Ishikawa (cell line): ENCODE data around the gene C14orf180.

ENCODE experiments used
- CEBPB ChIP-seq: IDR thresholded peaks from 2 replicates; pipeline ENCODE4 v1.6.1; 2012
- CREB1 ChIP-seq: IDR thresholded peaks from 2 replicates; pipeline ENCODE4 v1.6.1; 2012; ENCODE audit warnings: low read depth
- EGR1 ChIP-seq: IDR thresholded peaks from 2 replicates; pipeline ENCODE4 v1.6.1; 2012
- EP300 ChIP-seq: IDR thresholded peaks from 2 replicates; pipeline ENCODE4 v1.6.1; 2012; ENCODE audit warnings: borderline replicate concordance
- FOXM1 ChIP-seq: IDR thresholded peaks from 2 replicates; pipeline ENCODE4 v1.6.1; 2012; ENCODE audit warnings: low read depth, borderline replicate concordance
- NFIC ChIP-seq: IDR thresholded peaks from 2 replicates; pipeline ENCODE4 v1.6.1; 2012
- RAD21 ChIP-seq: IDR thresholded peaks from 2 replicates; pipeline ENCODE4 v1.6.1; 2012; ENCODE audit warnings: low read depth
- TAF1 ChIP-seq: IDR thresholded peaks from 2 replicates; pipeline ENCODE4 v1.6.1; 2012; ENCODE audit warnings: low read depth, mild to moderate bottlenecking
- TCF12 ChIP-seq: IDR thresholded peaks from 2 replicates; pipeline ENCODE4 v1.6.1; 2012; ENCODE audit warnings: low read depth
- TEAD4 ChIP-seq: IDR thresholded peaks from 2 replicates; pipeline ENCODE4 v1.6.1; 2012
- YY1 ChIP-seq: IDR thresholded peaks from 2 replicates; pipeline ENCODE4 v1.6.1; 2012; ENCODE audit warnings: low read depth
- ZBTB7A ChIP-seq: IDR thresholded peaks from 2 replicates; pipeline ENCODE4 v1.6.1; 2012; ENCODE audit warnings: low read depth
- TF ChIP-seq, protein P1 (sequence below): IDR thresholded peaks from 2 replicates; pipeline ENCODE4 v1.6.1; 2012
- TF ChIP-seq, protein P2 (sequence below): IDR thresholded peaks from 2 replicates; pipeline ENCODE4 v1.6.1; 2012; ENCODE audit warnings: low read depth, mild to moderate bottlenecking
- TF ChIP-seq, protein P3 (sequence below): IDR thresholded peaks from 2 replicates; pipeline ENCODE4 v1.6.1; 2012

Gene C14orf180

DNA sequence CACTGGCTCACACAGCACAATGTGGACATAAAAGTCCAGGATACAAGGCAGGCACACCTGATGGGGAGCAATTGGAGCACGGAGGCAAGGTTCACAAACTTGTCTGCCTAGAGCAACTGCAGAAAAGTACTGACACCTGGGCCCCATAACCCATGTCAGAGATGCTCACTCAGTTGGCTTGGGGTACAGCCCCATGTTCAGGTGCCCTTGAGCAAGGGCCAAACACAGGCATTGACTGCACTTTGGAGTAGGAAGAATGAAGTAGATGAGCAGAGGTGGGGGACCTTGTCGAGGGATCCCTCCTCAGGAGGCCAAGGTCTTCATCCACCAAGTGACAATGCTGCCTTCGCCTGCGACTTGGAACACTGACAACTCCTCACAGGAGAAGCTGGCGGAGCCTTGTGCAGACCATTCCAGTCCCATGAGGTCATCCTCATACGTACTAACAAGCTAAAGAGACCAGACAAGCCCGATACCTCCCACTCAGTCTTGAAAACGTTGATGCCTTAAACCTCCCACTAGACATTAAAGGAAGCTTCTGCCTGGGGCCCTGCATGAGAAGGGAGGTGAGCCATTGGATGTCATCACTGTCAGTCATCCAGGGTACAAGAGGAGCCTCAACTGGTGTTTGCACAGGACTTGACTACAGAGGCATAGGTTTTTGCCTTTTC is 42.5 kb upstream of the C14orf180 start:
- TF ChIP-seq, protein P1, sequence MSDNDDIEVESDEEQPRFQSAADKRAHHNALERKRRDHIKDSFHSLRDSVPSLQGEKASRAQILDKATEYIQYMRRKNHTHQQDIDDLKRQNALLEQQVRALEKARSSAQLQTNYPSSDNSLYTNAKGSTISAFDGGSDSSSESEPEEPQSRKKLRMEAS: no peak
- TF ChIP-seq YY1 (no peak), TAF1 (no peak), ZBTB7A (no peak), NFIC (no peak; the same call in 1 of the 2 replicates), CEBPB (no peak), FOXM1 (no peak)

DNA sequence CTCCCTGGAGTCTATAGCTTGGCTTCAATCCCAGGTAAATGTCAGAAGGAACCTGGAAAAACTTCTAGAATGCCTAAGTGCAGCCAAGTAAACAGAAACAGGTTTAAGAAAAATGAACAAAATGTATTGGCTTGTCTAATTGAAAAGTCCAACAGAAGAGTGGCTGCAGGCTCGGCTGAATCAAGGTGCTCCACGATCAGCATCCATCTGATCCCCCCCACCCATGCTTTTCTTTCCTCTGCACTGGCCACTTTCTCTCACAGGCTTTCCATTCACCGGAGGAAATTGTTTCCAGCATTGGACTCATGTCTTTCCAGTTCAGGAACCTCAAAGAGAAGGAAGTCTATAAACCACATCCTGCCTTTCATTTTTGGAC is 42.0 kb upstream of the C14orf180 start:
- no peak for TF ChIP-seq CREB1
- no peak for TF ChIP-seq FOXM1
- no peak for TF ChIP-seq YY1
- TF ChIP-seq TAF1: no peak
- TF ChIP-seq, protein P2, sequence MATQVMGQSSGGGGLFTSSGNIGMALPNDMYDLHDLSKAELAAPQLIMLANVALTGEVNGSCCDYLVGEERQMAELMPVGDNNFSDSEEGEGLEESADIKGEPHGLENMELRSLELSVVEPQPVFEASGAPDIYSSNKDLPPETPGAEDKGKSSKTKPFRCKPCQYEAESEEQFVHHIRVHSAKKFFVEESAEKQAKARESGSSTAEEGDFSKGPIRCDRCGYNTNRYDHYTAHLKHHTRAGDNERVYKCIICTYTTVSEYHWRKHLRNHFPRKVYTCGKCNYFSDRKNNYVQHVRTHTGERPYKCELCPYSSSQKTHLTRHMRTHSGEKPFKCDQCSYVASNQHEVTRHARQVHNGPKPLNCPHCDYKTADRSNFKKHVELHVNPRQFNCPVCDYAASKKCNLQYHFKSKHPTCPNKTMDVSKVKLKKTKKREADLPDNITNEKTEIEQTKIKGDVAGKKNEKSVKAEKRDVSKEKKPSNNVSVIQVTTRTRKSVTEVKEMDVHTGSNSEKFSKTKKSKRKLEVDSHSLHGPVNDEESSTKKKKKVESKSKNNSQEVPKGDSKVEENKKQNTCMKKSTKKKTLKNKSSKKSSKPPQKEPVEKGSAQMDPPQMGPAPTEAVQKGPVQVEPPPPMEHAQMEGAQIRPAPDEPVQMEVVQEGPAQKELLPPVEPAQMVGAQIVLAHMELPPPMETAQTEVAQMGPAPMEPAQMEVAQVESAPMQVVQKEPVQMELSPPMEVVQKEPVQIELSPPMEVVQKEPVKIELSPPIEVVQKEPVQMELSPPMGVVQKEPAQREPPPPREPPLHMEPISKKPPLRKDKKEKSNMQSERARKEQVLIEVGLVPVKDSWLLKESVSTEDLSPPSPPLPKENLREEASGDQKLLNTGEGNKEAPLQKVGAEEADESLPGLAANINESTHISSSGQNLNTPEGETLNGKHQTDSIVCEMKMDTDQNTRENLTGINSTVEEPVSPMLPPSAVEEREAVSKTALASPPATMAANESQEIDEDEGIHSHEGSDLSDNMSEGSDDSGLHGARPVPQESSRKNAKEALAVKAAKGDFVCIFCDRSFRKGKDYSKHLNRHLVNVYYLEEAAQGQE: no peak
- no peak for TF ChIP-seq EGR1
- TF ChIP-seq TEAD4: no peak
- no peak for TF ChIP-seq CEBPB
- no peak for TF ChIP-seq RAD21

DNA sequence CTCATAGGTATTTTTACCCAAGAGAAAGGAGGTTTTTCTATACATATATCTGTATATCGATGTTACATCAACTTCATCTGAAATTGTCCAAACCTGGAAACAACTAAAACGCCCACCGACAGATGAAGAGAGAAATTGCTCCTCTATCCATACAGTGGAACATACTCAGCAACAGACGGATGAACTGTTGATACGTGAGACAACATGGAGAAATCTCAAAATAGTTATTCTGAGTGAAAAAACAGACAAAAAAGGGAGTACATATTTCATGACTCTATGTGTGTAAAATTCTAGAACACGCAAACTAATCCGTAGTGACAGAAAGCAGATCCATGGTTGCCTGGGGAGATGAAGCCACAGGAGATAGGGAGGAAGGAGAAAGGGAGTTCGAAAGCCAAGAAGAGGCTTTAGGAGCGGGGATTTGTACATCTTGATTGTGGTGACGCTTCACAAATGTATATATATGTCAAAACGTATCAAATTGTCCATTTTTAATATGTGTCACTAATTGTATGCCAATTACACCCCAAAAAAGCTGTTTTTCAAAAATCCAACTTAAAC is 37.6 kb upstream of the C14orf180 start:
- no peak for TF ChIP-seq TAF1
- no peak for TF ChIP-seq NFIC
- no peak for TF ChIP-seq EP300
- TF ChIP-seq, protein P1: no peak
- TF ChIP-seq, protein P3, sequence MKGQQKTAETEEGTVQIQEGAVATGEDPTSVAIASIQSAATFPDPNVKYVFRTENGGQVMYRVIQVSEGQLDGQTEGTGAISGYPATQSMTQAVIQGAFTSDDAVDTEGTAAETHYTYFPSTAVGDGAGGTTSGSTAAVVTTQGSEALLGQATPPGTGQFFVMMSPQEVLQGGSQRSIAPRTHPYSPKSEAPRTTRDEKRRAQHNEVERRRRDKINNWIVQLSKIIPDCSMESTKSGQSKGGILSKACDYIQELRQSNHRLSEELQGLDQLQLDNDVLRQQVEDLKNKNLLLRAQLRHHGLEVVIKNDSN: no peak
- no peak for TF ChIP-seq ZBTB7A
- TF ChIP-seq TEAD4: no peak
- no peak for TF ChIP-seq CEBPB
- TF ChIP-seq TCF12: no peak
- TF ChIP-seq YY1: no peak
- no peak for TF ChIP-seq EGR1
- TF ChIP-seq RAD21: no peak
- TF ChIP-seq CREB1: no peak
- TF ChIP-seq, protein P2: no peak
- no peak for TF ChIP-seq FOXM1

DNA sequence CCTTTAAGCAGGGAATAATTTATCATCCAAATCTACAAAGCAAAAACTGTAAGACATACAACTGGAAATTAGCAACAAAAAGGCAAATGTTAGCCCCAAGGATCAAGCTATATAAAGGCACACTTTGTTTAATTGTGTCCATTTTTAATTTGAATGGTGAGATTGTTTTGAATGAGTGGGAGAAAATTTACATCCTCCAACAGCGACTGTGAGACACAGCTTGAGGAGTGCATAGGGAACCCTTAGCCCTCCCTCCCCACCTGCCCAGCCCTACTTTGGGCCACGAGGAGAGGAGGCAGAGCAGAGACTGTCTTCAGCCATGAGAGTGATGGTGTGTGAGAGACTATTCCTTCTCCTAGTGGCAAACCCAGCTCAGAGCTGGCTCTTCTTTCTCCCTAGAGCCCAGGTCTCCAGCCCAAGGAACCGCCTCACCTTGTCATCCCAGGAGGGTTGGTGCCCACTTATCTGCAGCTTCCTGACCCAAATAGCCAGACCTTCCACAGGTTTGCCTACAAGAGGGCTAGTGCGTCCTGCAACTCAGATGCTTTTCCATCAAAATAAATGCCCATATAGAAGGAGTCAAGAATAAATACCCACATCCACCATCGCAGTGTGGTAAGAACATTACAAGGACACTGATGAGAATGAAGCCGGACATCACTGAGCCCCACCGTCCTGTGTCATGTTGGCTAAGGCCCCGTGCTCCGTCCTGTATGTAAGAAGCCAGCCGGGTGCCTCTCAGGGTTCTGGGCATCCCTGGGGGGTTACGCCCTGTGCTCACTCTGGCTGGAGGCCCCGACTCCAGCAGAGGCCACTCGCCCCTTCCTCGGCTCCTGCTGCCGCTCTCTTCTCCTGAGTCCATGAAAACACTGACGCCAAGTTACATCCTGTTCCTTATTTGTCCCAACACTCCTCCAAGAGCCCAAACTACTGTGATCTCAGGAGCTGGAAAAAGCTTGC is 36.4 kb upstream of the C14orf180 start:
- no peak for TF ChIP-seq EP300
- TF ChIP-seq EGR1: no peak
- TF ChIP-seq, protein P2: no peak
- TF ChIP-seq, protein P1: no peak
- TF ChIP-seq CEBPB: no peak
- TF ChIP-seq FOXM1: no peak
- no peak for TF ChIP-seq CREB1
- TF ChIP-seq, protein P3: no peak
- TF ChIP-seq ZBTB7A: no peak
- no peak for TF ChIP-seq YY1
- no peak for TF ChIP-seq TAF1
- TF ChIP-seq TCF12: no peak
- no peak for TF ChIP-seq NFIC
- no peak for TF ChIP-seq TEAD4
- TF ChIP-seq RAD21: no peak
